ENCODE data around the gene DCUN1D1.
A peak's percentile ranks its signal among the peaks of the same experiment; 100 is the strongest.

The DCUN1D1 gene

DNA sequence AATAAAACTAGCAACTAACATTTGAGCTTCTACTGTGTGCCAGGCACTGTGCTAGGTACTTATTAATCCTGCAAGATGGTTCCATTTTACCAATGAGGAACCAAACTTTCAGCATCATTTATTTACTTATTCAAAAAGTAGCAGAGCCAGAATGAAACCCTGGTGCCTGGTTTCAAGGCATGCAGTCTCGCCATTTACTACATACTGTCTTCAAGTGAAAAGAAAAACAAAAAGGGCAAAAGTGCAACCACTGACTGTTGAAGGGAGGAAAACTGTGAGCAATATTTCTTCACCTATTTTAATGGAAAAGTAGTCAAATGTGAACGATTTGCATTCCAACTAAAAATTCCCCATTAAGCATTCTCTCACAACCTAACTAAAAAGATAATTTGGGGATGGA is 8.7 kb downstream of the DCUN1D1 start:
- DNase-seq: no peak

- no peak for DNase-seq
Measured at GRCh38 chr3:182970811-182971418, 9.4 kb downstream of the DCUN1D1 start.

DNA sequence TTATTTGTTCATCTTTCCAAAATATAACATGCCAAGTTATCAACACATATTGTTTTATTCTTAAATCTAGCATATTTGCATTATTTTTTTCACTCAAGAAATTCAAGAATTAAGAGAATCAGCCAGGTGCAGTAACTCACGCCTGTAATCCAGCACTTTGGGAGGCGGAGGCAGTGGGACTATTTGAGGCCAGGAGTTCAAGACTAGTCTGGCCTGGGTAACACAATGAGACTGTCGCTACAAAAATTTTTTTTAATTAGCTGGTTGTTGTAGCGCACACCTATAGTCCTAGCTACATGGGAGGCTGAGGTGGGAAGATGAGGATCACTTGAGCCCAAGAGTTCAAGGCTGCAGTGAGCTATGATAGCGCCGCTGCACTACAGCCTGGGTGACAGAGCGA is 10.5 kb downstream of the DCUN1D1 start:
- peak; percentile 24 for DNase-seq

DNA sequence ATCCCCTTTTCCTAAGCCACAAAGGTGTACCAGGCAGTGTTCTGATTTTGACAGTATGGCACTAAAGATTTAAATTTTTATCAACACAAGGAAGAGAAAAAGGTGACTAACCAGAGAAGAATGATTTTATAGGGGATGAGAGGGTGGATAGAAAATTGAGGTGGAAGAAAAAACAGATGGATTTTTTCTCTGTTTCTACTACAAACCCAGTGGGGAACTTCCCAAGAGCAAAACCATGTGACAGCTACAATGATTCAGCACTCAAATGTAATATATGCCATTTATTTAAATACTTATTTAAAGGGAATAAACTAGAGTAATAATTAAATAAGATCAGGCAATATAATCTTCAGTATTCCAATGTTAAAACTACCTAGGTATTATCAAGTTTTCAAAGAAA is 11.1 kb downstream of the DCUN1D1 start:
- DNase-seq: peak; percentile 25

GRCh38 chr3:182967218-182968204 is 12.8 kb downstream of the DCUN1D1 start:
- DNase-seq: peak; percentile 26

GRCh38 chr3:182965861-182966366 is 14.4 kb downstream of the DCUN1D1 start:
- DNase-seq: peak; percentile 15

DNA sequence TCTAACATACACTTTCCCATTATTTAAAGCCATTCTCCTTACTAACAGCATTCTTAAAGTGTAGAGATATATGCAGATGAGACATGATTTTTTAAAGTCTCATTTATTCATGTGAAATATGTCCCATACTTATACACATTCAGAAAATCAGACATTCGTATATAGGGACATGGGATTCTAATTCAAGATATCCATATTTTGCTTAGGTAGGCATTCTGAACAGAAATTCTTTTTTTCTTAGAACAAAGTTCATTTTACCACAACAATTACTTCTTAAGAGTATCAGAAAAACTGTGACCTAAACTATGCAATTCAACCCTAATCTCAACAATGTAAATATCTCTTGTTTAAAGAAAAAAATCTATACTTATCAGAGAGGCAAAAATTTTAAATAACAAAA is 16.2 kb downstream of the DCUN1D1 start:
- no peak for DNase-seq

- DNase-seq: no peak
Measured at GRCh38 chr3:182962166-182962565, 18.2 kb downstream of the DCUN1D1 start.

DNA sequence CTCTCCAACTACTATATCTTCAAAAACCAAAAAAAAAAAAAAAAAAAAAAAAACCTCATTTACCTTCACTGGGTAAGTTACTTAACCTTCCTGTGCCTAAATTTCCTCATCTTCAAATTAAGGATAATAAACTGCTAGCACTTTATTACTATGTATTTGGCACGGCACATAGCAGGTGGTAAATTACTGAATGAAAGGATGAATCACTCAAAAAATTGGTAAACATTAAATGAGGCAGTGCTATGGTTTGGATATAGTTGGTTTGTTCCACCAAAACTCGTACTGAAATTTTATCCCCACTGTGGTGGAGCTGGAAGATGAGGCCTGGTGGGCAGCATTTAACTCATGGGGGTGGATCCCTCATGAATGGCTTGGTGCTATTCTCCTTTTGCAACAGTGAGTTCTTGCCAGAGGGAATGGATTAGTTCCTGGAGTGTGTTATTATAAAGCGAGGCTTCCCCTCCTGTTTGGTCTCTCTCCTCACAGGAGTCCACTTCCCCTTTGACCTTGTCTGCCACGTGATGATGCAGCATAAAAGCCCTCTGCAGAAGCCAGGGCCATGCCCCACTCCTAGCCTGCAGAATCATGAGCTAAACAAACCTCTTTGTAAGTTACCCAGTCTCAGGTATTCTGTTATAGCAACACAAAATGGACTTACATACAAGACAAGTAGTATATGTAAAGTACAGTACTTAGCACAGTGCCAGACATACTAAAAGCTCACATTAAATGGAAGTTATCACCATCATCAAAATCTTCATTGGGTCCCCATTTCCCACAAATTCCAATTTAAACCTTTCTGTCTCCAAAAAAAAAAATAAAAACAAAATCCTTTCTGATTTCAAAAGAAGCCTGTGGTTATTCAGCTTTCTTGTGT is 20.6 kb downstream of the DCUN1D1 start:
- peak; percentile 99 for DNase-seq

- DNase-seq: peak; percentile 13
Measured at GRCh38 chr3:182957676-182958266, 22.6 kb downstream of the DCUN1D1 start.

- no peak for DNase-seq
Measured at GRCh38 chr3:182957226-182957625, 23.1 kb downstream of the DCUN1D1 start.

GRCh38 chr3:182954553-182955235 is 25.6 kb downstream of the DCUN1D1 start:
- DNase-seq: no peak

DNA sequence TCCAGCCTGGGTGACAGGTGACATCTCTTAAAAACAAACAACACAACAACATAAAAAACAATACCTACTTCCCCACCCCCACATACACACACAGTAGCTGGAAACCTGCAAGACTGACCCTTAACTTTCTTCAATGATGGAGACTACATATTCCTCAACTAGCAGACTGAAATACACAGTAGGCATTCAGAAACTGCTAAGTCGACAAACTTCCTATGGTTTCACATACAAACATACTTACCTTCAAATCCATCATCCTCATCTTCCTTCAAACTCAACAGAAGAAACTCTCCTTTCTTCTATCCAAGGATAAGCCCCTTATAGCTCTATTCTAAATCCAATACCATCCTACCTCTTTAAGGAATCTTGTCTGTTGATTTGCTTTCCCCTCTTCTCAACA is 30.6 kb downstream of the DCUN1D1 start:
- no peak for DNase-seq

- DNase-seq: no peak
Measured at GRCh38 chr3:182948305-182948704, 32.0 kb downstream of the DCUN1D1 start.

DNA sequence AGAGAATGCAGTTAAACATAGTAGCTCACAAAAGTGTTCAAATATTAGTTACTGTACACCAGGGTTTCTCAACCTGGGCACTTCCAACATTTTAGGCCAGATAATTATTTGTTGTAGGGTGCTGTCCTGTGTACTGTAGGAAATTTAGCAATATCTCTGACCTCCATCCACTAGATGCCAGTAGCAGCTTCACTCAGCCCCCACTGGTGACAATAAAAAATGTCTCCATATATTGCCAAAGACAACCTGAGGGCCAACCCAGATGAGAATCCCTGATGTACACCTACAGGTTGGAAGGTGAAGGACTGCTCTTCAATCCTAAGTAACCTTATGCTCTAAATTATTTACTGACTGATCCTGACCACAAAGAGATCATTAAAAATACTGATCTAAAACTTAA is 32.5 kb downstream of the DCUN1D1 start:
- DNase-seq: peak; percentile 43

DNA sequence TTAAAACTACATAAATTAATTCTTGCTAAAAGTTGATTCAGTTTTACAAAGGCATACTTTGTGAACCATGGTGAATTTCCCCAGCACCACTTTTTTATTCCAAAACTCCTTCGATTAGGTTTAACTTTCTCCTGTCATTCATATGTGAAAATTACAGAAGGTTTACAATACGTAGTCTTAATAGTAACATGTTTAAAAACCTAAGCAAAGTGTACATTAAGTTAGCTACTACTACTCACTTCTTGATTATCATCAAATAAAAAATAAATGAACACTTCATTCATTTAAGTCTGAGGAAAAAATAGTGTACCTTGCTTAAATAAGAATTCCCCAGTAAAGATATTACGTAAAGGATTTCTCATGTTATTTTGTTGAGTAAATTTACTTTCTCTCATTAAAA is 38.6 kb downstream of the DCUN1D1 start:
- DNase-seq: no peak

GRCh38 chr3:182940266-182940808 is 40.0 kb downstream of the DCUN1D1 start:
- DNase-seq: no peak

GRCh38 chr3:182937293-182938051 is 42.9 kb downstream of the DCUN1D1 start:
- DNase-seq: no peak

DNA sequence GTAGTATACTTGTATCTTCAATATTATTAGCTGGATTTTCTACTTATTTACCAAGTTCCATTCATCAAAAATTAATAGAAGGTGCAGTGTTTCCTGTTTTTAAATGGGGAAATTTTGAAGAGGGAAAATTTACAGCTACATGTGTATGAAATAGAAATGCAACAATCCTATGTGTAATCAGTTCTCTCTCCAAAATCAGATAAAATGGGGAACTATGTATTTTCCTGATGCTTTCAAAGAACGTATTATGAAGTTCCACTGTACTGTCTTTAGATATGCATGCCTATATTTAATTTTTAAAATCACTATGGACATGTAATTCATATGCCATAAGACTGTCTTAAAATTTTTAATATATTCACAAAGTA is 43.4 kb downstream of the DCUN1D1 start:
- DNase-seq: no peak

- DNase-seq: no peak
Measured at GRCh38 chr3:182936239-182936917, 44.0 kb downstream of the DCUN1D1 start.
